ENCODE data around the gene SERINC2. TPM values are rescaled to one million over a fixed set of nuclear protein-coding genes. Genes with fewer than 3 reads are reported as not detected.

Gene SERINC2
- total RNA-seq, 4 donors from 2014 or later, result 85.6 to 343 (median 250) TPM

DNA sequence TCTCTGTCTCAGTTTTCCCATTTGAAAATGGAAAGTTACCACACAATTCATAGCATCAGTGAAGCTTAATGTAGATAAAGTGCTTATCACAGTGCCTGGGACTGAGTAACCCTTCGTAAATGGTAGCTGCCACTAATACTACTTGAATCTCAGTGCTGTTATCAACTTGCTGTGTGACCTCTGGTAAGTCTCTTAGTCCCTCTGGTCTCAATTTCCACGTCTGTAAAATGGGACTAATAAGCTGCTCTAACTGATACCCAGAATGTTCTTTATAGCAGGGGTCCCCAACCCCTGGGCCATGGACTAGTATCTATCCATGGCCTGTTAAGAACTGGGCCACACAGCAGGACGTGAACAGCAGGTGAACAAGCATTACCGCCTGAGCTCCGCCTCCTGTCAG, 7.7 kb downstream of the SERINC2 start:
- Histone ChIP-seq H3K27ac (no peak overlapping the region), H3K4me1 (peaks cover 0 to 37% (median 7%) of the 10 kb centered on the region in 4 donors), H3K4me3 (no peak overlapping the region), H3K27me3 (no peaks in the 10 kb centered on the region), H3K36me3 (no peaks in the 10 kb centered on the region), H3K9me3 (no peaks in the 10 kb centered on the region)
- DNase-seq, result no peak
- intact Hi-C loops (cut with DNase I; ENCODE audit: low total_unique reads) (loop anchor here (10.0 kb wide), 1 partner anchor 236 kb away; no protein-coding TSS in a partner anchor), in situ Hi-C loops (cut with MboI; ENCODE audit: low pct_ligation_motif_present in 1 of 4, low pct_unique_long_range_greater_than_20kb in 1 of 4, low sequenced_read_pairs in 3 of 4) (loop anchor here in 3 of 4 donors (10.0 kb wide), 1 partner anchor 236 kb away; no protein-coding TSS in a partner anchor)
- no peak for TF ChIP-seq EP300 (IDR thresholded peaks at IDR 0.05; ENCODE audit: low read depth)
- TF ChIP-seq POLR2AphosphoS5 (IDR thresholded peaks at IDR 0.05), result no peak
- no peak for TF ChIP-seq POLR2A (IDR thresholded peaks at IDR 0.05)
- TF ChIP-seq, protein P1, sequence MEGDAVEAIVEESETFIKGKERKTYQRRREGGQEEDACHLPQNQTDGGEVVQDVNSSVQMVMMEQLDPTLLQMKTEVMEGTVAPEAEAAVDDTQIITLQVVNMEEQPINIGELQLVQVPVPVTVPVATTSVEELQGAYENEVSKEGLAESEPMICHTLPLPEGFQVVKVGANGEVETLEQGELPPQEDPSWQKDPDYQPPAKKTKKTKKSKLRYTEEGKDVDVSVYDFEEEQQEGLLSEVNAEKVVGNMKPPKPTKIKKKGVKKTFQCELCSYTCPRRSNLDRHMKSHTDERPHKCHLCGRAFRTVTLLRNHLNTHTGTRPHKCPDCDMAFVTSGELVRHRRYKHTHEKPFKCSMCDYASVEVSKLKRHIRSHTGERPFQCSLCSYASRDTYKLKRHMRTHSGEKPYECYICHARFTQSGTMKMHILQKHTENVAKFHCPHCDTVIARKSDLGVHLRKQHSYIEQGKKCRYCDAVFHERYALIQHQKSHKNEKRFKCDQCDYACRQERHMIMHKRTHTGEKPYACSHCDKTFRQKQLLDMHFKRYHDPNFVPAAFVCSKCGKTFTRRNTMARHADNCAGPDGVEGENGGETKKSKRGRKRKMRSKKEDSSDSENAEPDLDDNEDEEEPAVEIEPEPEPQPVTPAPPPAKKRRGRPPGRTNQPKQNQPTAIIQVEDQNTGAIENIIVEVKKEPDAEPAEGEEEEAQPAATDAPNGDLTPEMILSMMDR (IDR thresholded peaks at IDR 0.05), result no peak
- 79 to 86% methylated on average over 1 to 5 of the region's 5 CpGs for WGBS, 2 donors (ENCODE audit: low coverage in 1 of 2)

DNA sequence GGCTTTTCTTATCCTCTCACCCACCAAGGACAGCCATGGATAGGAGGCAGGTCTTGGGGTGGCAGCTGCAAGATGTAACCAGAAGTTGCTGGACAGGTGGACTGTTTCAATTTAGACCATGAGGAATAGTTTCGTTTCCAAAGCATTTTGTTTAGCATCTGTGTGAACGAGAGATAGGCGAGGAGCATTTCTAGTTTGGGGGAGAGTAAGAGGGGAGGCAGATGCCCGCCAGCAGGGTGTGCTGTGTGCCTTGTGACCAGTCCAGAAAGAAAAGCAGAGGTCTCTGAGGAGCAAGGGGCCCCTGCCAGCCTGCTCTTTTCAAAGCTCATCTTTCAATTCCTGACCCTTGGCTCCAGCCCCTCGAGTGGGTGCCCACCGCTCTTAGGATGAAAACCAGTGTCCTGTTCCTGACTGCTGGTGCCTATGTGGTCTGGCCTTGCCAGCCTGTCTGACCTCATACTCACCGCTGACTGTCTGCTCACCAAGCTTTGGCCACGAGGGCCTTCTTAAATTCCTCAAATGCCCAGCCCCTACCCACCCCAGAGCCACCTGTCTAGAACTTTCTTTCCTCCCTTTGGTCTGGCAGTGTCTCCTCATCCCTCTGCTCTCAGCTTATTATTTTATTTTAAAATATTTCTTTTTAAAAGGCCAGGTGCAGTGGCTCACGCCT, 8.5 kb downstream of the SERINC2 start:
- Histone ChIP-seq H3K9me3 (no peaks in the 10 kb centered on the region), H3K4me1 (peaks cover 0 to 40% (median 9%) of the 10 kb centered on the region in 4 donors), H3K27ac (peak overlapping the region in 2 of 4 donors; percentile 64 to 73), H3K4me3 (no peak overlapping the region), H3K36me3 (no peaks in the 10 kb centered on the region), H3K27me3 (no peaks in the 10 kb centered on the region)
- TF ChIP-seq, protein P1 (IDR thresholded peaks at IDR 0.05), result peak in 3 of 5 experiments; percentile 14 to 21 (median 15)
- no peak for TF ChIP-seq POLR2A (IDR thresholded peaks at IDR 0.05)
- 47 to 51% methylated on average over 8 to 9 of the region's 9 CpGs for WGBS, 2 donors (ENCODE audit: low coverage in 1 of 2)
- intact Hi-C loops (cut with DNase I; ENCODE audit: low total_unique reads), result loop anchor here (10.0 kb wide), 1 partner anchor 237 kb away; no protein-coding TSS in a partner anchor
- no peak for DNase-seq
- in situ Hi-C loops (cut with MboI; ENCODE audit: low pct_ligation_motif_present in 1 of 4, low pct_unique_long_range_greater_than_20kb in 1 of 4, low sequenced_read_pairs in 3 of 4), result loop anchor here in 3 of 4 donors (10.0 kb wide), 1 partner anchor 237 kb away; no protein-coding TSS in a partner anchor

- intact Hi-C loops (cut with DNase I; ENCODE audit: low total_unique reads) (loop anchor here (10.0 kb wide), 1 partner anchor 238 kb away; no protein-coding TSS in a partner anchor), in situ Hi-C loops (cut with MboI; ENCODE audit: low pct_ligation_motif_present in 1 of 4, low pct_unique_long_range_greater_than_20kb in 1 of 4, low sequenced_read_pairs in 3 of 4) (loop anchor here in 3 of 4 donors (10.0 kb wide), 1 partner anchor 238 kb away; no protein-coding TSS in a partner anchor)
- peak; percentile 86 for DNase-seq
- TF ChIP-seq POLR2A (IDR thresholded peaks at IDR 0.05) (peak; percentile 11), EP300 (IDR thresholded peaks at IDR 0.05; ENCODE audit: low read depth) (no peak), POLR2AphosphoS5 (IDR thresholded peaks at IDR 0.05) (peak in 1 of 3 donors; percentile 25)
- TF ChIP-seq, protein P1 (IDR thresholded peaks at IDR 0.05), result peak; percentile 92 to 96 (median 96)
- Histone ChIP-seq H3K4me3 (no peak overlapping the region), H3K9me3 (no peaks in the 10 kb centered on the region), H3K27me3 (no peaks in the 10 kb centered on the region), H3K27ac (peak overlapping the region; percentile 64 to 73 (median 68)), H3K36me3 (no peaks in the 10 kb centered on the region), H3K4me1 (peaks cover 0 to 40% (median 9%) of the 10 kb centered on the region in 4 donors)
- 37 to 58% methylated on average over 8 to 15 of the region's 15 CpGs for WGBS, 2 donors (ENCODE audit: low coverage in 1 of 2)
These were observed 9.7 kb downstream of the SERINC2 start for GRCh38 chr1:31422505-31423319.

Data from transverse colon (tissue), 4 donors.